K562 (cell line): ENCODE results near the gene KCTD16. TPM values are rescaled to one million over a fixed set of nuclear protein-coding genes. Genes with fewer than 3 reads are reported as not detected.

Source experiments
- ATAC-seq: fragments of 200-7000 bp; cut with Tn5 transposase; 3 replicates; pipeline ENCODE4 v1.9.1; 2020; ENCODE audit warnings: moderate library complexity
- BruUV-seq: library from RNA; stranded (reverse); fragments of 400-500 nt; replicated peaks from 2 replicates; lab custom pipeline; 2021; lab: Mats Ljungman, UMichigan
- CTCF ChIA-PET: fragments of 300-600 bp; formaldehyde crosslinking; extraction: SDS; loops from one replicate; lab custom pipeline; 2021; ENCODE audit warnings: low intra/inter-chr PET ratio; lab: Yijun Ruan, JAX
- POLR2A ChIA-PET: fragments of 300-600, 350-650 bp; sonication (Branson Sonifier 250); formaldehyde crosslinking; extraction: SDS; loops from one replicate; lab custom pipeline; 2021; ENCODE audit warnings: antibody characterized with exemption, inconsistent platforms; lab: Yijun Ruan, JAX
- DNase-seq, 4 experiments: peaks; one replicate each; pipeline versions ENCODE4 v3.0.0 to v3.0.0-alpha.2; 2011 to 2018; ENCODE audit warnings: low spot score in 3 of 4, mixed read lengths in 3 of 4; ENCODE audit errors: extremely low read depth in 1 of 4
- FAIRE-seq: peaks from 2 replicates; lab custom pipeline; 2011; peaks lifted over from hg19 to GRCh38; lab: Jason Lieb, UNC
- H2AFZ ChIP-seq: 2 replicates; pipeline ENCODE4 v1.6.0; 2011; ENCODE audit warnings: low read depth, low read length, control low read depth, inconsistent platforms
- H3K27ac ChIP-seq: fragments of 200-600 bp; 3 replicates; pipeline ENCODE4 v1.8.0; 2011; ENCODE audit warnings: low read depth, mild to moderate bottlenecking, control low read depth, inconsistent platforms, low read length, moderate library complexity, mixed read lengths; ENCODE audit errors: extremely low read depth
- H3K27me3 ChIP-seq, 2 experiments: fragments of 300-600 bp in 1 of 2; 2 replicates in 1 of 2; 3 replicates in 1 of 2; pipeline versions ENCODE4 v1.6.0 to v1.8.0; 2011; ENCODE audit warnings: inconsistent platforms in 2 of 2, low read length in 2 of 2, mild to moderate bottlenecking in 1 of 2, mixed read lengths in 1 of 2, moderate library complexity in 1 of 2; ENCODE audit not compliant: control insufficient read depth in 2 of 2, insufficient read depth in 2 of 2
- H3K36me3 ChIP-seq: fragments of 300-600 bp; 3 replicates; pipeline ENCODE4 v1.8.0; 2011; ENCODE audit warnings: mild to moderate bottlenecking, low read length, inconsistent platforms; ENCODE audit not compliant: control insufficient read depth, insufficient read depth
- H3K4me1 ChIP-seq, 2 experiments: fragments of 200-600 bp in 1 of 2; replicated peaks in 1 of 2; 2 replicates in 1 of 2; 3 replicates in 1 of 2; pipeline versions ENCODE4 v1.5.1 to v1.8.0; 2011; ENCODE audit warnings: inconsistent platforms in 2 of 2, low read length in 2 of 2, mild to moderate bottlenecking in 1 of 2, mixed read lengths in 1 of 2, moderate library complexity in 1 of 2; ENCODE audit not compliant: control insufficient read depth in 2 of 2, insufficient read depth in 2 of 2
- H3K4me2 ChIP-seq: 2 replicates; pipeline ENCODE4 v1.6.1; 2011; ENCODE audit warnings: low read length, control low read depth, inconsistent platforms, mixed read lengths; ENCODE audit not compliant: insufficient read depth
- H3K4me3 ChIP-seq: fragments of 200-600 bp; sonication (generic), shearing (Covaris generic); 2 replicates; pipeline ENCODE4 v1.5.1; 2016; ENCODE audit warnings: control low read depth, inconsistent platforms
- H3K79me2 ChIP-seq: fragments of 200-600 bp; 3 replicates; pipeline ENCODE4 v1.8.0; 2011; ENCODE audit warnings: low read length, inconsistent platforms; ENCODE audit not compliant: control insufficient read depth, insufficient read depth
- H3K9ac ChIP-seq, 2 experiments: 2 replicates each; pipeline versions ENCODE4 v1.6.0 to v1.6.1; 2011; ENCODE audit warnings: low read depth in 2 of 2, low read length in 2 of 2, control low read depth in 1 of 2, inconsistent platforms in 1 of 2, mild to moderate bottlenecking in 1 of 2, mixed read lengths in 1 of 2; ENCODE audit not compliant: insufficient read depth in 1 of 2
- H3K9me1 ChIP-seq: one replicate; pipeline ENCODE4 v1.6.0; 2011; ENCODE audit warnings: inconsistent platforms, mild to moderate bottlenecking, low read length, moderate library complexity; ENCODE audit not compliant: control insufficient read depth, insufficient read depth
- H3K9me3 ChIP-seq: replicated peaks from 2 replicates; pipeline ENCODE4 v1.5.1; 2011; ENCODE audit warnings: low read depth, low read length, inconsistent platforms; ENCODE audit not compliant: control insufficient read depth, insufficient read depth
- H4K20me1 ChIP-seq: replicated peaks from 2 replicates; pipeline ENCODE4 v1.6.1; 2011; ENCODE audit warnings: low read length, inconsistent platforms, mixed read lengths; ENCODE audit not compliant: control insufficient read depth, insufficient read depth
- HDAC8 ChIP-seq: fragments of 450-650 bp; IDR thresholded peaks from 2 replicates; pipeline ENCODE4 v1.6.1; 2016; ENCODE audit warnings: mild to moderate bottlenecking, missing genetic modification characterization, moderate library complexity, missing compliant biosample characterization
- TFE3 ChIP-seq: fragments of 450-650 bp; formaldehyde crosslinking; IDR thresholded peaks from 2 replicates; pipeline ENCODE4 v1.4.0; 2020; ENCODE audit warnings: mild to moderate bottlenecking, mixed read lengths
- WHSC1 ChIP-seq: IDR thresholded peaks from one replicate; pipeline ENCODE4 v1.6.1; 2012; ENCODE audit warnings: low read length, control low read depth, inconsistent platforms
- YBX1 ChIP-seq: fragments of 450-650 bp; IDR thresholded peaks from 2 replicates; pipeline ENCODE4 v1.7.1; 2016; ENCODE audit warnings: mild to moderate bottlenecking
- WGBS: fragments of 100-300 bp; shearing (Covaris generic); methylation state at CpG from one replicate; pipeline ENCODE4 v1.1.6; 2016; ENCODE audit warnings: low coverage, mixed read lengths; ENCODE audit not compliant: insufficient coverage; ENCODE audit errors: missing lambda C conversion rate; 5-methylcytosine and 5-hydroxymethylcytosine counted together
- in situ Hi-C: fragments of 300-500 bp; cut with MboI; formaldehyde crosslinking; loops from 4 replicates; pipeline ENCODE4 v1.15.0; 2018; ENCODE audit warnings: inconsistent platforms, mixed read lengths
- intact Hi-C: fragments of 100-400 bp; cut with micrococcal nuclease; formaldehyde crosslinking; loops from 2 replicates; pipeline ENCODE4 v1.14.2; 2022
- polyA plus RNA-seq, 8 experiments: library from polyadenylated mRNA; depleted of rRNA in 4 of 8; stranded (reverse) in 5 of 8; unstranded in 3 of 8; fragments of >200 nt; fragmentation: Nextera tagmentation in 2 of 8; fragmentation: Illumina TruSeq in 1 of 8; extraction: Ambion mirVana in 2 of 8; extraction: Trizol in 1 of 8; gene quantifications; 2 replicates each; pipeline versions ENCODE4 v1.2.1 to v1.2.3, GENCODE V29; 2011 to 2014; ENCODE audit warnings: inconsistent platforms in 1 of 8, missing spikeins in 1 of 8
- total RNA-seq, 7 experiments: library from RNA; depleted of rRNA in 6 of 7; stranded (reverse); fragments of >200 nt in 6 of 7; fragmentation: Illumina TruSeq in 2 of 7; extraction: Trizol in 2 of 7; gene quantifications; 2 replicates each; pipeline versions ENCODE4 v1.2.1 to v1.2.3, GENCODE V29; 2011 to 2021; ENCODE audit warnings: low replicate concordance in 1 of 7

Gene KCTD16
- total and polyA plus RNA-seq, 9 of the 15 experiments (the other 6 are each of a cell fraction or from before 2014, with no cell fraction given): 0.04 TPM; not detected in 8

DNA sequence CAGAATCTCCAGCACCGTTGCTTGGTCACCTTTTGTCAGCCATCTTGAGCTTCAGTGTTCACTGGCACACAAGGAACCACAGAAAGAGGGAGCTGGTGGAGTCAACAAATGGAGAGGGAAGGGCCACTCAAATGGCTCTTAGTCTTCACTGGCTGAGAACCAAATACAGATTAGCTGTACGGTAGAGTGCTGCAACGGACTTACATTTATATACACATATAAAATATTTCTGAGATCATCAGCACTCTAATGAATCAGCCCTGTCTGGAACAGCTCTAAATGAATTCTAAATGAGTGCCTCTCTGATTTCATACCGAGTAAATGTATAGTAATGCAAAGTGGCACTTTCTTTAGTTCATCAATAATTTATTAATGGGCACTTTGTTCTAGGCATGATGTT, 24.8 kb downstream of the KCTD16 start:
- 0% methylated on average over 4 of the region's 4 CpGs for WGBS
- FAIRE-seq: no peak
- Histone ChIP-seq H4K20me1 (no peaks in the 10 kb centered on the region), H3K9me1 (no peaks in the 10 kb centered on the region), H3K4me1 (no peaks in the 10 kb centered on the region), H3K36me3 (no peaks in the 10 kb centered on the region), H3K27ac (no peak overlapping the region), H2AFZ (no peak overlapping the region), H3K4me2 (no peak overlapping the region), H3K9me3 (no peaks in the 10 kb centered on the region), H3K79me2 (no peaks in the 10 kb centered on the region), H3K27me3 (0 out of 5 replicates have a peak, but pooled peaks cover 0 to 3% of the 10 kb centered on the region in 2 experiments), H3K9ac (no peak overlapping the region), H3K4me3 (no peak overlapping the region)
- no peak for TF ChIP-seq WHSC1
- TF ChIP-seq YBX1: no peak
- no peak for TF ChIP-seq HDAC8
- POLR2A ChIA-PET: no interaction called here
- in situ Hi-C loops: no loop called here
- DNase-seq: no peak
- CTCF ChIA-PET: no interaction called here
- intact Hi-C loops: no loop called here
- ATAC-seq: no peak
- BruUV-seq: no TSS peak

GRCh38 chr5:144196612-144197011, 25.9 kb downstream of the KCTD16 start:
- TF ChIP-seq TFE3 (CRISPR knock-in tag): no peak
- TF ChIP-seq, all 486 proteins: peak for 0
- no peaks in the 10 kb centered on the region for H3K4me1 ChIP-seq
- ChIA-PET POLR2A (no interaction called here), CTCF (no interaction called here)
- H3K9ac ChIP-seq: no peak overlapping the region
- H3K4me3 ChIP-seq: no peak overlapping the region
- no peaks in the 10 kb centered on the region for H3K79me2 ChIP-seq
- no peaks in the 10 kb centered on the region for H3K9me1 ChIP-seq
- no peak overlapping the region for H2AFZ ChIP-seq
- FAIRE-seq (no peak), DNase-seq (no peak), ATAC-seq (no peak)
- no peak overlapping the region for H3K27ac ChIP-seq
- in situ Hi-C loops: no loop called here
- intact Hi-C loops: no loop called here
- 0% methylated on average over 1 of the region's 1 CpG for WGBS
- H4K20me1 ChIP-seq: no peaks in the 10 kb centered on the region
- H3K36me3 ChIP-seq: no peaks in the 10 kb centered on the region
- H3K4me2 ChIP-seq: no peak overlapping the region
- H3K9me3 ChIP-seq: no peaks in the 10 kb centered on the region
- H3K27me3 ChIP-seq: 0 out of 5 replicates have a peak, but pooled peaks cover 0 to 3% of the 10 kb centered on the region in 2 experiments
- no TSS peak for BruUV-seq
